ENCODE measurements around the gene ADORA3. TPM values are rescaled to one million over a fixed set of nuclear protein-coding genes. Genes with fewer than 3 reads are reported as not detected.

Gene ADORA3
- total RNA-seq, 1 donor from 2014 or later: not detected

GRCh38 chr1:111496398-111496797 lies 7.0 kb downstream of the ADORA3 start:
- Histone ChIP-seq H3K9ac (no peak overlapping the region), H3F3A (ENCODE audit: low read depth) (no peaks in the 10 kb centered on the region), H3K27ac (no peak overlapping the region), H3K4me2 (no peak overlapping the region), H3K9me3 (ENCODE audit: low read depth) (no peaks in the 10 kb centered on the region), H3K4me1 (no peaks in the 10 kb centered on the region), H4K20me1 (ENCODE audit: low read depth) (no peaks in the 10 kb centered on the region), H2AFZ (replicated peaks) (no peak overlapping the region), H3K79me2 (ENCODE audit: low read depth) (no peaks in the 10 kb centered on the region), H3K4me3 (no peak overlapping the region), H3K27me3 (no peaks in the 10 kb centered on the region), H3K36me3 (no peaks in the 10 kb centered on the region)
- H3K9me3 Mint-ChIP-seq: peaks cover 2% of the 10 kb centered on the region
- no peak overlapping the region for H3K4me3 Mint-ChIP-seq
- H3K36me3 Mint-ChIP-seq: no peaks in the 10 kb centered on the region
- H3K4me1 Mint-ChIP-seq: peaks cover 3% of the 10 kb centered on the region
- no peaks in the 10 kb centered on the region for H3K27me3 Mint-ChIP-seq (ENCODE audit: insufficient read depth, low read depth)
- no peak for TF ChIP-seq CTCF (IDR thresholded peaks at IDR 0.05)
- TF ChIP-seq EZH2phosphoT487 (IDR thresholded peaks at IDR 0.05): no peak
- TF ChIP-seq EZH2 (IDR thresholded peaks at IDR 0.05): no peak
- no peak overlapping the region for H3K27ac Mint-ChIP-seq
- DNase-seq (ENCODE audit: low spot score): no peak

GRCh38 chr1:111491070-111491469 lies 12.4 kb downstream of the ADORA3 start:
- no peaks in the 10 kb centered on the region for H3K36me3 ChIP-seq
- peaks cover 3% of the 10 kb centered on the region for H3K4me1 Mint-ChIP-seq
- H3K27me3 ChIP-seq: no peaks in the 10 kb centered on the region
- no peak for DNase-seq (ENCODE audit: low spot score)
- H4K20me1 ChIP-seq (ENCODE audit: low read depth): no peaks in the 10 kb centered on the region
- no peak overlapping the region for H2AFZ ChIP-seq (replicated peaks)
- H3K27ac Mint-ChIP-seq: no peak overlapping the region
- no peaks in the 10 kb centered on the region for H3F3A ChIP-seq (ENCODE audit: low read depth)
- no peaks in the 10 kb centered on the region for H3K9me3 ChIP-seq (ENCODE audit: low read depth)
- H3K4me2 ChIP-seq: no peak overlapping the region
- peaks cover 2% of the 10 kb centered on the region for H3K9me3 Mint-ChIP-seq
- no peak overlapping the region for H3K4me3 ChIP-seq
- H3K27me3 Mint-ChIP-seq (ENCODE audit: insufficient read depth, low read depth): no peaks in the 10 kb centered on the region
- H3K79me2 ChIP-seq (ENCODE audit: low read depth): no peaks in the 10 kb centered on the region
- no peaks in the 10 kb centered on the region for H3K4me1 ChIP-seq
- no peak overlapping the region for H3K4me3 Mint-ChIP-seq
- no peak overlapping the region for H3K27ac ChIP-seq
- H3K36me3 Mint-ChIP-seq: no peaks in the 10 kb centered on the region
- TF ChIP-seq EZH2phosphoT487 (IDR thresholded peaks at IDR 0.05) (no peak), CTCF (IDR thresholded peaks at IDR 0.05) (no peak), EZH2 (IDR thresholded peaks at IDR 0.05) (no peak)
- H3K9ac ChIP-seq: no peak overlapping the region

GRCh38 chr1:111490220-111490619 lies 13.2 kb downstream of the ADORA3 start:
- Histone ChIP-seq H4K20me1 (ENCODE audit: low read depth) (no peaks in the 10 kb centered on the region), H3K27ac (no peak overlapping the region), H3K4me1 (no peaks in the 10 kb centered on the region), H3F3A (ENCODE audit: low read depth) (no peaks in the 10 kb centered on the region), H3K9ac (no peak overlapping the region), H3K79me2 (ENCODE audit: low read depth) (no peaks in the 10 kb centered on the region), H3K36me3 (no peaks in the 10 kb centered on the region), H3K9me3 (ENCODE audit: low read depth) (no peaks in the 10 kb centered on the region), H3K27me3 (no peaks in the 10 kb centered on the region), H3K4me2 (no peak overlapping the region), H3K4me3 (no peak overlapping the region), H2AFZ (replicated peaks) (no peak overlapping the region)
- peaks cover 2% of the 10 kb centered on the region for H3K9me3 Mint-ChIP-seq
- peaks cover 3% of the 10 kb centered on the region for H3K4me1 Mint-ChIP-seq
- no peak overlapping the region for H3K4me3 Mint-ChIP-seq
- H3K27ac Mint-ChIP-seq: no peak overlapping the region
- DNase-seq (ENCODE audit: low spot score): no peak
- no peaks in the 10 kb centered on the region for H3K27me3 Mint-ChIP-seq (ENCODE audit: insufficient read depth, low read depth)
- TF ChIP-seq CTCF (IDR thresholded peaks at IDR 0.05) (no peak), EZH2phosphoT487 (IDR thresholded peaks at IDR 0.05) (no peak), EZH2 (IDR thresholded peaks at IDR 0.05) (no peak)
- no peaks in the 10 kb centered on the region for H3K36me3 Mint-ChIP-seq
